NCI-H146 (cell line): Measurements from ENCODE around the gene RAPGEFL1.
A peak's percentile ranks its signal among the peaks of the same experiment; 100 is the strongest.
"Not testable (repeated sequence)": the region's sequence is repeated elsewhere in the genome, so short reads cannot be mapped to it uniquely, and the experiment has no call there.

Experiments used
- DNase-seq: peaks from one replicate; lab custom pipeline; 2025; lab: John Stamatoyannopoulos, UW

The RAPGEFL1 gene

GRCh38 chr17:40209404-40210093 lies 32.3 kb downstream of the RAPGEFL1 start:
- DNase-seq: no peak

GRCh38 chr17:40213914-40214313 lies 36.6 kb downstream of the RAPGEFL1 start:
- not testable (repeated sequence) for DNase-seq

DNA sequence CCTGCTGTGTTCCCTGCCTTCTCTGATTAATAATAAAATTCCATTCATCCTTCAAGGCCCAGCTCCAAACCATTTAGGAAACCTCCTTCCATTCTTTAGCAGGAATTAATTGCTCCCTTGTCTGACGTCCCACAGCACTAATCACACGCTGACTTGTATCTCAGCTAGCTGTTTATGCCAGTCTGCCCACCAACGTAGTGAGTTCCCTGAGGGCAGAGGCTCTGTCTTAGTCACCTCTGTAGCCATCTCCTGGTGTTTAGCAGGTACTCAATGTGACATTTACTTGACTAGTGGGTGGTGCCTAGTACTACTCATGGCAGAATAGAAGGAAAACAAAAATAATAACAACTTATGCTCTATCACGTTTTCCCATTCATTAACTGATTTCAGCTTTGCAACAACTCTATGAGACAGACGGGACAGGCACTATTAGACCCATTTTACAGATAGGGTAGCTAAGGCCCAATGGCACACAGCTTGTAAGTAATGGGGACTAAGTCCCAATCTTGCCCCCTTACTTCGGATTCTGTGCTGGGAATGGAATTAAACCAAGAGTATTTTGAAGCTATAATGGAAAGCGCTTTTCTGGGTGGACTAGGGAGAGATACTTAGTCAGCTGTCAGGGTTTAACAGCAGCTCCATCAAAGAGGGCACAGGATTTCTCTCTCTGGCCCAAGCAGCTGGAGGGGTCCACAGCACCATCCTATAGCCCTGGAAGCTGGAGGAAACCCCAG lies 40.9 kb downstream of the RAPGEFL1 start:
- no peak for DNase-seq

- peak; percentile 98 for DNase-seq
These were observed 41.7 kb downstream of the RAPGEFL1 start, which contains the start of gene WIPF2 for GRCh38 chr17:40218740-40219593. TSS of gene WIPF2 (plus strand) at chr17:40219304. CDS start at chr17:40256460, 37,156 bp downstream.

DNA sequence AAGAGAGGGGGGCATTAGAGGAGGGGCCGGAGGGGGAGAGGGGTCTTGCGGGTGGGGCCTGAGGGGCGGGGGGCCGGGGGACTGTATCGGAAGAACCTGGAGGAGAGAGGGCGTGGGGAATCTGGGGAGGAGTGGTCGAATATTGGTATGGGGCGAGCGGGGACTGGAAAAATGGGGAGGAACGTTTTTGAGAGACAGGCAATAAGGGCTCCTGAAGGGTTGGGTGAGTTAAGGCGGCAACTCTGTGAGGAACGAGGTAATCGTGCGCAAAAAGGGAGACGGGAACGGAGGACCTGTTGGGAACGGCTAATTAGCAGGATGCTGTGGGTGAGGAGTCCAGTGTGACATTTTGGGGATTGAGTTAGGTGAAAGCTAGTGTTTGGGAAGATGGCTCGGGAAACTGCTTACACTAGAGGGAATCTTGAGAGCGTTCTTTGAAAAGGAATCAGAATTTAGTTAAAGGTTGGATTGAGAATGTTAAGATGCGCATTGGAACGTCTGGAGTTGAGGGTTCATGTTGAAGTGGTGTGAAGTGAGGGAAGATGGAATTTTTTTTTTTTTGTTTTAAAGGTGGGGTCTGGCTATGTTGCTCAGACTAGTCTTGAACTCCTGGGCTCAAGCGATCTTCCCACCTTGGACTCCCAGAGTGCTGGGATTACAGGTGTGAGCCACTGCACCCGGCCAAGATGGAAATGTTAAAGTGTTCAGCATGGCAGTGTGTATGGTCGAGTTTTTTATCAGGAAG lies 42.5 kb downstream of the RAPGEFL1 start:
- DNase-seq: peak; percentile 87

- no peak for DNase-seq
These were observed 47.7 kb downstream of the RAPGEFL1 start for GRCh38 chr17:40224718-40225550.

GRCh38 chr17:40229146-40229545 lies 51.9 kb downstream of the RAPGEFL1 start:
- DNase-seq: not testable (repeated sequence)

DNA sequence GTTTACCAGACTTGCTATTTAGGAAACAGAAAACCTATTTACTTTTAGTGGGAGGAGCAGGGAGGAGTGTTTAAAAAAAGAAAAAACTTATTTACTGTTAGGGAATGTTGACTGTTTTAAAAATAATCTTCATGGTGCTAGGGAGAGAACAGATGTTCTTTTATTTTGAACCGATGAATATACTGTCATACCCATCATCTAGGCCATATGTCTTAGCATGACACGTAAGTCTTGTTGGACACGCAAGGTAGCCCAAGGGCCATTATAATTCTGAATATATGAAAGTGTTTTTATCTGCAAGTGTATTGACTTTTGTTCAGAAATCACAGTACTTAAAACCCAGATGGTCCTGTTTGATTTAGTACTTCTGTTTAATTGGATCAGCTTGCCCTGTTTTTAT lies 53.4 kb downstream of the RAPGEFL1 start:
- no peak for DNase-seq

DNA sequence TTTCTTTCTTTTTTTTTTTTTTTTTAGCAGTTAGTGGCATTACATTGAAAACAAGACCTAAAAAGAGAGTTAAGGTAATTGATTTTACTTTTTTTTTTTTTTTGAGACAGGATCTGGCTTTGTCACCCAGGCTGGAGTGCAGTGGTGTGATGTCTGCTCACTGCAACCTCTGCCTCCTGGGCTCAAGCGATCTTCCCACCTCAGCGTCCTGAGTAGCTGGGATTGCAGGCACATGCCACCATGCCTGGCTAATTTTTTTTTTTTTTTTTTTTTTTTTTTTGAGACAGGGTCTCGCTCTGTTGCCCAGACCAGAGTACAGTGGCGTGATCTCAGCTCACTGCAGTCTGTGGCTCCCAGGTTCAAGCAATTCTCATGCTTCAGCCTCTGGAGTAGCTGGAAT lies 54.7 kb downstream of the RAPGEFL1 start:
- not testable (repeated sequence) for DNase-seq

DNA sequence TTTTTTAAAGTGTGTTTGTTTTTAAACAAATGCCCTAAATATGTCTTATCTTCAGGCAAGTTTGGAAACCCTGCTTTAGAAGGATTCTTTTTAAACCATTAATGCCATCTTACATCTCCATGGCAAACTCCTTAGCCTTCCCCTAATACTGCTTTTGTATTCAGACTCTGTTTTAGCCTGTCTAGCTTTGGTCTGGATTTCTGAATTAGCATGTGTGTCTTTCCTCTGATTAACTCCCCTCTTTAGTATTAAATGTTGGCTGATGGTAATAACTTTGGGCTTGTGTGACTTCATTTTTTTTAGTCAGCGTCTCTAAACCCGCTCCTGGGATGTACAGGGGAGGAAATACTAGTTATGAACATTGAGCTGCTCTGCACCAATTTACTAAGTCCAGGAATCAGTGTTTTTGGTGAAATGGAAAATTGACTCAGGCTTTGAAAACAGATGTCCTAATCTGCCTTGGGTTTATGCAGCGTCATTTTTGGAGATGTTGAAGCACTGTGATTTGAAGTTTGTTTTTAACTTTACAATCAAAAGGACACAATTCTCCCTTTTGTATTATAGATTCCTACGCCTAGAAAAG lies 64.1 kb downstream of the RAPGEFL1 start:
- DNase-seq: no peak

DNA sequence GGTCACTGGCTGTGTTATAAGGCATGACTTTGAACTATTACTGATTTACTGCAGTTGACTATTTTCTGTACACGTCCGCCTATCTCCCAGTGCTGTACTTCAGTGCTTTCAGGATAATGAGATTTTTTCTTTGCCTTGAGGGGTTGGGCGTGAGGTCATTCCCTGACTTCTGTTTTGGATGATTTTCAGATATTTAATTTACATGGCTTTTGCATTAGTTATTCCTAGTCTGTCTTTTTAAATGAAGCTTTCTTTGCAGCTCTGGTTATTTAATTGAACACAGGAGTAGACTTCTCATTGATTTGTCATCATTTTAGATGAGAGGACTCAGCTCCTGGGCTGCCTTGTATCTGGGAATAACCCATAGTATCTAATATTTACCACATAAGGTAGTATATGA lies 65.5 kb downstream of the RAPGEFL1 start:
- DNase-seq: no peak

DNA sequence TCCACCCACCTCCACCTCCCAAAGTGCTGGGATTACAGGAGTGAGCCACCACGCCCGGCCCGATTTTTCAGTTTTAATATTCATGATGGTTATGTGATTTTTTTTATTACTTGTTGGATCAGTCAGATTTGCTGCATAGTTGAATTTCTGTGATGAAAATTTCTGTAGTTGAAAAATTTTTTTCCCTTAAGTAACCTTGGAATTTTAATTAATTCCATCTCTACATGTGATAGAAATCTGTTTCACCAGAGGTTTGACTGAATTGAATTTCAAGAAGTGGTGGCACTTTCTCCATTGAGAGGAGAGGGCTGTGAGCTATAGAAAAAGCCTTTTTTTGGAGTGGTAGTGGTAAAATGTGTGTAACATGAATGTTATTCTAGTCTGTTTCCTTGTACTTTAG lies 66.5 kb downstream of the RAPGEFL1 start:
- DNase-seq: no peak

DNA sequence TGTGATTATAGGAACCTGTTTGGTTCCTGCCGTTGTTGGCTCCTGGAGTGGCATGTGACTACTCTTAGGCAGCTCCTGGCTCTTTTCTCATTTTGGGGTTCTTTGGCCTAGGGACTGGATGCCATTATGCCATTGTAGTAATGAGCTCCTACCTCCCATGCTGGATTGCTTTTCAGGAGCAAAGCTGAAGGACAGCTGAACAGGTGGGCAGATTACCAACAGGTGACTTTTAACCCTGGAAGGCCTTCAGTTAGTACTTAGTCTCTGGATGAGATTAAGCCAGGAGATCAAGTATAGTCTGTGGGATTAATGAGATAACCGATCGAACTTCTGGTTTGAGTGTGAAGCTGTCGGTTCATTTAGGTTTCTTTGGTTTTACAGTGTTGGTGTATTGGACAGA lies 67.0 kb downstream of the RAPGEFL1 start:
- no peak for DNase-seq
